Measurements from ENCODE around the gene MAN2B2. TPM values are rescaled to one million over a fixed set of nuclear protein-coding genes. Genes with fewer than 3 reads are reported as not detected.

The MAN2B2 gene
- total RNA-seq, 2 donors from 2014 or later = 20.5 to 25.6 TPM

- intact Hi-C loops (cut with DNase I) = no loop called here
- DNase-seq (no peak), ATAC-seq (peak; percentile 61 to 72)
These were observed 11.8 kb upstream of the MAN2B2 start for GRCh38 chr4:6562931-6563901.

- ATAC-seq (no peak), DNase-seq (no peak)
- intact Hi-C loops (cut with DNase I) = no loop called here
These were observed 10.9 kb upstream of the MAN2B2 start for GRCh38 chr4:6563935-6564645.

GRCh38 chr4:6565691-6566390 lies 9.1 kb upstream of the MAN2B2 start:
- no peak for ATAC-seq
- DNase-seq = no peak

GRCh38 chr4:6566391-6567190 lies 8.4 kb upstream of the MAN2B2 start:
- no peak for ATAC-seq
- intact Hi-C loops (cut with DNase I) = no loop called here
- no peak for DNase-seq

More at GRCh38 chr4:6565691-6566390, 9.1 kb upstream of the MAN2B2 start:
- intact Hi-C loops (cut with DNase I) = no loop called here

- ATAC-seq (no peak), DNase-seq (no peak)
- intact Hi-C loops (cut with DNase I) = no loop called here
These were observed 7.8 kb upstream of the MAN2B2 start for GRCh38 chr4:6567218-6567617.

GRCh38 chr4:6568148-6568547 lies 6.8 kb upstream of the MAN2B2 start:
- ATAC-seq (no peak), DNase-seq (no peak)
- intact Hi-C loops (cut with DNase I) = no loop called here

GRCh38 chr4:6568689-6569332 lies 6.2 kb upstream of the MAN2B2 start:
- intact Hi-C loops (cut with DNase I) = no loop called here
- DNase-seq = no peak
- ATAC-seq = no peak

GRCh38 chr4:6571608-6572007 lies 3.4 kb upstream of the MAN2B2 start:
- DNase-seq (no peak), ATAC-seq (no peak)
- intact Hi-C loops (cut with DNase I) = no loop called here

- no peak for ATAC-seq
- no peak for DNase-seq
- intact Hi-C loops (cut with DNase I) = no loop called here
These were observed 1.4 kb upstream of the MAN2B2 start for GRCh38 chr4:6573551-6573950.

GRCh38 chr4:6573986-6574746 lies 823 bp upstream of the MAN2B2 start:
- no peak for ATAC-seq
- DNase-seq = no peak
- intact Hi-C loops (cut with DNase I) = no loop called here

GRCh38 chr4:6575503-6576240 lies 683 bp downstream of the MAN2B2 start:
- intact Hi-C loops (cut with DNase I) = no loop called here
- DNase-seq (no peak), ATAC-seq (peak in 1 of 2 donors; percentile 2)

- intact Hi-C loops (cut with DNase I) = no loop called here
- no peak for ATAC-seq
- DNase-seq = no peak
These were observed 1.5 kb downstream of the MAN2B2 start for GRCh38 chr4:6576512-6576911.

GRCh38 chr4:6576932-6577331 lies 1.9 kb downstream of the MAN2B2 start:
- DNase-seq (no peak), ATAC-seq (no peak)
- intact Hi-C loops (cut with DNase I) = no loop called here

- intact Hi-C loops (cut with DNase I) = no loop called here
- no peak for DNase-seq
These were observed 2.4 kb downstream of the MAN2B2 start for GRCh38 chr4:6577409-6577808.

GRCh38 chr4:6578221-6578620 lies 3.2 kb downstream of the MAN2B2 start:
- ATAC-seq (no peak), DNase-seq (no peak)
- intact Hi-C loops (cut with DNase I) = no loop called here

More at GRCh38 chr4:6577409-6577808, 2.4 kb downstream of the MAN2B2 start:
- ATAC-seq = no peak

- DNase-seq = no peak
- no peak for ATAC-seq
- intact Hi-C loops (cut with DNase I) = no loop called here
These were observed 5.4 kb downstream of the MAN2B2 start for GRCh38 chr4:6580353-6580752.

- DNase-seq (no peak), ATAC-seq (no peak)
- intact Hi-C loops (cut with DNase I) = no loop called here
These were observed 6.7 kb downstream of the MAN2B2 start for GRCh38 chr4:6581566-6582121.

All from left cardiac atrium (tissue), 4 donors.